ENCODE data around the gene OPN1MW.
"Not testable (repeated sequence)": the region's sequence is repeated elsewhere in the genome, so short reads cannot be mapped to it uniquely, and the experiment has no call there.

- not testable (repeated sequence) for TF ChIP-seq EZH2phosphoT487 (IDR thresholded peaks at IDR 0.05; ENCODE audit: low read depth); CTCF (IDR thresholded peaks at IDR 0.05; ENCODE audit: low read depth, low read length)
Observed at GRCh38 chrX:154231443-154231842, 49.0 kb downstream of the OPN1MW start.
